Calu3 (cell line): Measurements from ENCODE around the gene MEF2C. TPM values are rescaled to one million over a fixed set of nuclear protein-coding genes. Genes with fewer than 3 reads are reported as not detected.
"Not testable (repeated sequence)": the region's sequence is repeated elsewhere in the genome, so short reads cannot be mapped to it uniquely, and the experiment has no call there.

Experiments
- BruUV-seq: library from RNA; stranded (reverse); fragments of 400-500 nt; replicated peaks from 2 replicates; lab custom pipeline; 2021; lab: Mats Ljungman, UMichigan
- CTCF ChIA-PET: fragments of 300-600 bp; sonication (Branson Sonifier 250); formaldehyde crosslinking; loops from one replicate; lab custom pipeline; 2022; ENCODE audit warnings: antibody characterized with exemption; lab: Charles Lee
- DNase-seq: peaks from one replicate; pipeline ENCODE4 v3.0.0; 2022
- H3K27ac Mint-ChIP-seq: one replicate; pipeline ENCODE4 v1.8.0; 2022; ENCODE audit warnings: mixed read lengths; ENCODE audit not compliant: unreplicated experiment
- H3K27me3 Mint-ChIP-seq: one replicate; pipeline ENCODE4 v1.8.0; 2022; ENCODE audit warnings: mixed read lengths; ENCODE audit not compliant: unreplicated experiment
- H3K36me3 Mint-ChIP-seq: one replicate; pipeline ENCODE4 v1.8.0; 2022; ENCODE audit warnings: mild to moderate bottlenecking, moderate library complexity, mixed read lengths; ENCODE audit not compliant: insufficient read depth, unreplicated experiment
- H3K4me1 Mint-ChIP-seq: one replicate; pipeline ENCODE4 v1.8.0; 2022; ENCODE audit warnings: mild to moderate bottlenecking, low read depth, mixed read lengths; ENCODE audit not compliant: unreplicated experiment
- H3K4me3 Mint-ChIP-seq: one replicate; pipeline ENCODE4 v1.8.0; 2022; ENCODE audit warnings: mild to moderate bottlenecking, low read depth, moderate library complexity, mixed read lengths; ENCODE audit not compliant: unreplicated experiment
- H3K9me3 Mint-ChIP-seq: one replicate; pipeline ENCODE4 v1.8.0; 2022; ENCODE audit warnings: low read depth, mixed read lengths; ENCODE audit not compliant: unreplicated experiment
- intact Hi-C: fragments of 100-400 bp; cut with micrococcal nuclease; formaldehyde crosslinking; loops from one replicate; pipeline ENCODE4 v1.10.0; 2022; ENCODE audit not compliant: unreplicated experiment
- total RNA-seq: library from RNA; stranded (reverse); gene quantifications from 2 replicates; pipeline ENCODE4 v1.2.3, GENCODE V29; 2022
- TF ChIP-seq, protein P1 (sequence below): fragments of 200-600 bp; IDR thresholded peaks from one replicate; pipeline ENCODE4 v1.8.0; 2022; ENCODE audit warnings: antibody characterized with exemption; ENCODE audit not compliant: unreplicated experiment

The MEF2C gene
- total RNA-seq, 1 experiment from 2014 or later, result 6.1 TPM

DNA sequence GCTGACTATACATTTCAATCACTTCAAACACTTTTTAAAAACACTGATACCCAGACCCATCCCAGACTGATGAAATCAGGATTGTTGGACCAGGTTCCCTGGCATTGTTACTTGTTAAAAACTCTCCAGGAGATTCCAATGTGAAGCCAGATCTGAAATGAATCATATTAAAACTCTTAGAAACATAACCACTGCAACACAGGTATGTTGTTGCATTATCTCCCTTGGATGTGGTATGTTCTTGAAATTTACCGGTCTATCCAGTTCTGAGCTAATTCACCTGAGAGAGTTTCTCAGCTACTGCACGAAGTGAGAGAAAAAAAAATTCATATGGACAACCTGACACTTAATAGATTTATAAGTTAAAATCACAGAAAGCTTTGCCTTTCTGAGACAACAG, 21.8 kb downstream of the MEF2C start:
- H3K4me3 Mint-ChIP-seq, result no peak overlapping the region
- CTCF ChIA-PET, result no interaction called here
- no peaks in the 10 kb centered on the region for H3K27me3 Mint-ChIP-seq
- intact Hi-C loops, result no loop called here
- H3K36me3 Mint-ChIP-seq, result no peaks in the 10 kb centered on the region
- TF ChIP-seq, protein P1, sequence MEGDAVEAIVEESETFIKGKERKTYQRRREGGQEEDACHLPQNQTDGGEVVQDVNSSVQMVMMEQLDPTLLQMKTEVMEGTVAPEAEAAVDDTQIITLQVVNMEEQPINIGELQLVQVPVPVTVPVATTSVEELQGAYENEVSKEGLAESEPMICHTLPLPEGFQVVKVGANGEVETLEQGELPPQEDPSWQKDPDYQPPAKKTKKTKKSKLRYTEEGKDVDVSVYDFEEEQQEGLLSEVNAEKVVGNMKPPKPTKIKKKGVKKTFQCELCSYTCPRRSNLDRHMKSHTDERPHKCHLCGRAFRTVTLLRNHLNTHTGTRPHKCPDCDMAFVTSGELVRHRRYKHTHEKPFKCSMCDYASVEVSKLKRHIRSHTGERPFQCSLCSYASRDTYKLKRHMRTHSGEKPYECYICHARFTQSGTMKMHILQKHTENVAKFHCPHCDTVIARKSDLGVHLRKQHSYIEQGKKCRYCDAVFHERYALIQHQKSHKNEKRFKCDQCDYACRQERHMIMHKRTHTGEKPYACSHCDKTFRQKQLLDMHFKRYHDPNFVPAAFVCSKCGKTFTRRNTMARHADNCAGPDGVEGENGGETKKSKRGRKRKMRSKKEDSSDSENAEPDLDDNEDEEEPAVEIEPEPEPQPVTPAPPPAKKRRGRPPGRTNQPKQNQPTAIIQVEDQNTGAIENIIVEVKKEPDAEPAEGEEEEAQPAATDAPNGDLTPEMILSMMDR, result no peak
- BruUV-seq, result no TSS peak
- peaks cover 3% of the 10 kb centered on the region for H3K9me3 Mint-ChIP-seq
- H3K27ac Mint-ChIP-seq, result no peak overlapping the region
- DNase-seq, result no peak
- no peaks in the 10 kb centered on the region for H3K4me1 Mint-ChIP-seq

DNA sequence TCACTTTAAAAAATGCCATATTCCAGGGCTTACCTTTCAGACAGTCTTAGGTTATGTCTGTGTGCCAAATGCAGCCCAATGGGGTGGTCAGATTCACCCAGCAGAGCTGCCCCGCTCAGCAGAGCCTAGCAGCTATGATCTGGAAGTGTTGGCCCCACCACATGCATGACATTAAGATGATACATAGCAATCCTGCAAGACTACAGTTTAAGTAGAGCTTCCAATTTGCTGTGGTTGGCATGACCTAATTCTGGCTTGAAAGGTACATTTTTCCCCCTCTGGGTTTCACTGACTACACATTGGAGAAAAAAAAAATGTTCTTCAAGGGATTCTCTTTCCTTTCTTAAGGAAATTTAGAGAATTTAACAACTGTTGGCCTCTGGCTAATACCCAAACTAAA, 22.5 kb downstream of the MEF2C start:
- H3K4me1 Mint-ChIP-seq, result no peaks in the 10 kb centered on the region
- intact Hi-C loops, result no loop called here
- TF ChIP-seq, protein P1, result no peak
- BruUV-seq, result no TSS peak
- no peaks in the 10 kb centered on the region for H3K36me3 Mint-ChIP-seq
- CTCF ChIA-PET, result no interaction called here
- H3K9me3 Mint-ChIP-seq, result peaks cover 3% of the 10 kb centered on the region
- no peak overlapping the region for H3K27ac Mint-ChIP-seq
- no peak for DNase-seq
- H3K27me3 Mint-ChIP-seq, result no peaks in the 10 kb centered on the region
- no peak overlapping the region for H3K4me3 Mint-ChIP-seq

DNA sequence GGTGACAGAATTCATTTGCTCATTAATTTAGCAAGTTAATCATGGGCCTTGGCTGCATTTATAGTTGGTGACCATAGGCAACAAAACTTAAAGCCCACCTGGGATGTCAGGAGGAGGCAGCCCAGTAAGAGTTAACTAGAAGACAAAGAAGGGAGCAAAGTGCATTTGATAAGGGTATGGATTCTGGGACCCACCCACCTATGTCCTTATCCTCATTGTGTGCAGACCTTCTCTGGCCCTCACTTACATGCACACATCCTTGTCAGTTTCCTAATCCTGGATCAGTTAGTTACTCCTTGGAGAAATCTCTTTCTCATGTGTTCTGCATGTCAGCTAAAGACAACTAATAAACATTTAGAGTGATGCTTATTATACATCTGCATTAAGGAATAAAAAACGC, 24.6 kb downstream of the MEF2C start:
- TF ChIP-seq, protein P1, result no peak
- intact Hi-C loops, result no loop called here
- Mint-ChIP-seq H3K4me3 (no peak overlapping the region), H3K36me3 (no peaks in the 10 kb centered on the region), H3K4me1 (no peaks in the 10 kb centered on the region), H3K27me3 (no peaks in the 10 kb centered on the region), H3K9me3 (peaks cover 3% of the 10 kb centered on the region), H3K27ac (no peak overlapping the region)
- no TSS peak for BruUV-seq
- CTCF ChIA-PET, result no interaction called here
- DNase-seq, result no peak

DNA sequence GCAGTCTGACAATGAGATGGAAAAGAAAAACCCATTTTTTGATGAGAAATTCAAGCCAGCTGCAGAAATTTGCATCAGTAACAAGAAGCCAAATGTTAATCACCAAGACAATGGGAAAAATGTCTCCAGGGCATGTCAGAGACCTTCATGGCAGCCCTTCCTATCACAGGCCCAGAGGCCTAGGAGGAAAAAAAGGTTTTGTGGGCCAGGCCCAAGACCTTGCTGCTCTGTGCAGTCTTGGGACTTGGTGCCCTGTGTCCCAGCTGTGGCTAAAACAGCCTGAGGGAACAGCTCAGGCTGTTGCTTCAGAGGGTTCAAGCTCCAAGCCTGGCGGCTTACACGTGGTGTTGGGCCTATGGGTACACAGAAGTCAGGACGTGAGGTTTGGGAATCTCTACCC, 26.6 kb downstream of the MEF2C start:
- H3K27me3 Mint-ChIP-seq, H3K9me3 Mint-ChIP-seq, H3K4me3 Mint-ChIP-seq, H3K36me3 Mint-ChIP-seq, BruUV-seq, CTCF ChIA-PET, intact Hi-C loops, H3K27ac Mint-ChIP-seq, H3K4me1 Mint-ChIP-seq, DNase-seq: not testable (repeated sequence)

DNA sequence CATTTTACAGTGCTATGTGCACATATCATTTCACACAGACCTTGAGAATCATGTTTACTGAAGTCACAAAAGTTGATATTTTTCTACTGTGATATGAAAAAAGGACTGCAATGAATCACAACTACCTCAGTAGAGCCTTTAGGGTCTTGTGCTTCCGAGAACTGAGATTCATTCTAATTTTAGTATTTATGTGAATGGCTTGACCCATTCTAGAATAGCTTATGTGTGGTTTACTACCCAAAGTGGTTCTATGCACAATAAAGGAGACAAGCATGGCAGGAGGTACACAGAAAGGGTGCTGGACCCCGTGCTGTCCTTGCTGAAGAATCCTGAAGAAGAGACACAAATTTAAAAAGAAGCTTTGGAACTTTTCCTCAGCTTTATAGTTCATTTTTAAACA, 28.2 kb downstream of the MEF2C start:
- BruUV-seq, result no TSS peak
- no peak overlapping the region for H3K27ac Mint-ChIP-seq
- no peak overlapping the region for H3K4me3 Mint-ChIP-seq
- no peaks in the 10 kb centered on the region for H3K36me3 Mint-ChIP-seq
- H3K27me3 Mint-ChIP-seq, result no peaks in the 10 kb centered on the region
- intact Hi-C loops, result no loop called here
- H3K4me1 Mint-ChIP-seq, result no peaks in the 10 kb centered on the region
- TF ChIP-seq, protein P1, result no peak
- H3K9me3 Mint-ChIP-seq, result peaks cover 3% of the 10 kb centered on the region
- no peak for DNase-seq
- CTCF ChIA-PET, result interaction anchor here (0.7 kb wide), 1 partner anchor 90 kb away, joined by 5 read pairs; no protein-coding TSS in a partner anchor
